Colonic mucosa (tissue), 4 donors: ENCODE data around the gene CCNH. TPM values are rescaled to one million over a fixed set of nuclear protein-coding genes. Genes with fewer than 3 reads are reported as not detected.
A peak's percentile ranks its signal among the peaks of the same experiment; 100 is the strongest.

ENCODE experiments used
- DNase-seq: peaks from one replicate; pipeline ENCODE4 v3.0.0-alpha.2; 2020
- H3K27ac ChIP-seq: fragments of 200-600 bp; one replicate; pipeline ENCODE4 v1.8.0; 2021
- H3K27me3 ChIP-seq: fragments of 200-600 bp; one replicate; pipeline ENCODE4 v1.8.0; 2021
- H3K36me3 ChIP-seq: fragments of 200-600 bp; one replicate; pipeline ENCODE4 v1.8.0; 2021
- H3K4me1 ChIP-seq: fragments of 200-600 bp; one replicate; pipeline ENCODE4 v1.8.0; 2021; ENCODE audit warnings: mild to moderate bottlenecking
- H3K4me3 ChIP-seq: fragments of 200-600 bp; one replicate; pipeline ENCODE4 v1.8.0; 2021
- H3K9ac ChIP-seq, 2 donors: one replicate each; pipeline ENCODE4 v1.7.0; 2013; ENCODE audit warnings: control low read depth in 2 of 2, low read depth in 2 of 2, low read length in 2 of 2
- H3K9me3 ChIP-seq: fragments of 200-600 bp; one replicate; pipeline ENCODE4 v1.8.0; 2021
- CTCF ChIP-seq: fragments of 200-600 bp; IDR thresholded peaks from one replicate; pipeline ENCODE4 v1.8.0; 2022; ENCODE audit warnings: antibody characterized with exemption, mild to moderate bottlenecking
- intact Hi-C: fragments of 100-400 bp; cut with DNase I; formaldehyde crosslinking; loops from one replicate; pipeline ENCODE4 v1.14.1; 2022
- total RNA-seq, 2 donors: library from RNA; stranded (reverse); fragmentation: NEBNext Ultra II Directional in 1 of 2; extraction: Animal tissue kit (Norgen Biotek cat#: 25700) in 1 of 2; gene quantifications; one replicate each; pipeline ENCODE4 v1.2.1, GENCODE V29; 2021
- donor health status: healthy.
- donor health status: DM: no; HTN: no; CAD: no.
- donor health status: DM: no; HTN: no; CAD: no.

CCNH gene
- total RNA-seq, 2 donors from 2014 or later: 36.3 to 41.1 TPM

DNA sequence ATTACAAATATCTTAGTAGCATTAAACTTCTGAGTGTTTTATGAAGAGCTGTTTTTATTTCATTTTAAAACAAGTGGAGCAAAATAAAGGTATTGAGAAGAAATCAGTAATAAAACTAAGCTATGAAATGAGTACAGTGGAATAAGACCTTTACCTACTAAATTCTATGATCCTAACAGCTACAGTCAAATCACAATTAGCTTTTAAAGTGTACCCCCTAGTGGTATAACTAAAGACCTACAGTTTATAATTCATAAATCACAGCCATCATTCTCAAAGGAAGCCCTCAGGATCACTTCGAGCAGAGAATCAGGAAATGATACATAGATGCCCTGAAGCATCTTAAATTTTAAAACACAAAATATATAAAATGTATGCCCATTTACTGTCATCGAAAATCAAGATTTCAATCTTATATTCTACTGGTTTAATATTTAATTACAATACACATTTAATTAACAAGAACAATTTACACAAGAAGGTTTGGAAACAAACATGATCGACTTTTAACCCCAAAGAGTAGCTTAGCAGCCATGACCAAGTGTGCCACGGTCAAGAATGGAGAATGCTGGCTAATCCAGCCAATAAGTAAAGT is 12.3 kb downstream of the CCNH start:
- Histone ChIP-seq H3K27ac (no peak overlapping the region), H3K9ac (no peak overlapping the region), H3K9me3 (no peaks in the 10 kb centered on the region), H3K27me3 (no peaks in the 10 kb centered on the region), H3K4me3 (no peak overlapping the region), H3K36me3 (peaks cover 20% of the 10 kb centered on the region), H3K4me1 (no peaks in the 10 kb centered on the region)
- intact Hi-C loops: no loop called here
- DNase-seq: no peak
- TF ChIP-seq CTCF: peak; percentile 59

DNA sequence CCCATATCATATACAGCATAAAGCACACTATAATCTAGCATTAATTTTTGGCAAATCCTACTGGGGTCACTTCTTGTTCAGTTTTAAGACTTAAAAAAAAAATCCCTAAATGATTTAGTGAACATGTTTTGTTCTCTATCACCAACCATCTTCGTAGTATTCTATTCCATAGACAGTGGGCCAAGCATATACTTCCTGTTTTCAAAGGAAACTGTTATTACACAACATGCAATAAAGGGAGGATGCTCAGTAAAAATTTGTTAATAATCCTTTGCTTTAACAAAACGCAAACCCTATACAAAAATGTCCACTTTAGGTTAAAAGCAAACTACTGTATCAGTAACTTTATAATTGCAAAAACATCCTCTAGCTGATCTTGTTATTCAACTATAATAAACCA is 13.0 kb downstream of the CCNH start:
- Histone ChIP-seq H3K36me3 (peaks cover 20% of the 10 kb centered on the region), H3K4me1 (no peaks in the 10 kb centered on the region), H3K4me3 (no peak overlapping the region), H3K27me3 (no peaks in the 10 kb centered on the region), H3K27ac (no peak overlapping the region), H3K9ac (no peak overlapping the region), H3K9me3 (no peaks in the 10 kb centered on the region)
- intact Hi-C loops: loop anchor here (5.0 to 10.0 kb wide), 3 partner anchors 55 to 327 kb away; partner anchors contain the start of gene RASA1
- TF ChIP-seq CTCF: no peak
- no peak for DNase-seq

DNA sequence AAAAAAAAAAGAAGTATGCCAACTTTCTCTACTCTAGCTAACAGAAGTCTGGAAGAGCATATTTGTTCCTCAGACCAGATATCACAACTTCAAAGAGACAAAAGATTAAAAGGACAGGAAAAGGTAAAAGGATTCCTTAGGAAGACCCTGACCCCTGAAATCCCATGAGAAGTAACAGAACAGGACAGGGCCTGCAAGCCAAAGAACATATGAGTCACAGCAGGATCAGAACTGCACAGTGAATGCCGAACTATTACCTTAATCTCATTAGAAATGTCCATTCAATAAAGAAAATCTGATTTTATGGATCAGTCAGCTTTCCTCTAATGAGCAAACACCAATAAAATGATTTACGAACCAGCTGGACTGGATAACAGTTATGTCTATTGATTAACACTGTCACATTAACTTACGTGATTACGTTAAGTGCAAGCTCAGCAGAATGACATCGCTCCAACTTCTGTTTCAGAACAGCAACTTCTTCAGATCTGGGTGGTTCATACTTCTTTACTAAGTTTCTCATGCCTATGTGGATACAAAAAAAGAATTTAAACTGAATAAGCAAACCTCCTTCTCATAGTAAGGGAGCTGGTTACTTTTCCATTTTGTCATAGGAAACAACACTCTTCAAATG is 13.6 kb downstream of the CCNH start:
- Histone ChIP-seq H3K36me3 (peaks cover 20% of the 10 kb centered on the region), H3K9me3 (no peaks in the 10 kb centered on the region), H3K4me3 (no peak overlapping the region), H3K27ac (no peak overlapping the region), H3K9ac (no peak overlapping the region), H3K27me3 (no peaks in the 10 kb centered on the region), H3K4me1 (no peaks in the 10 kb centered on the region)
- DNase-seq: no peak
- no peak for TF ChIP-seq CTCF
- intact Hi-C loops: loop anchor here (5.0 to 10.0 kb wide), 3 partner anchors 54 to 327 kb away; partner anchors contain the start of gene RASA1

- TF ChIP-seq CTCF: no peak
These were observed 18.1 kb downstream of the CCNH start for GRCh38 chr5:87394411-87395165.

DNA sequence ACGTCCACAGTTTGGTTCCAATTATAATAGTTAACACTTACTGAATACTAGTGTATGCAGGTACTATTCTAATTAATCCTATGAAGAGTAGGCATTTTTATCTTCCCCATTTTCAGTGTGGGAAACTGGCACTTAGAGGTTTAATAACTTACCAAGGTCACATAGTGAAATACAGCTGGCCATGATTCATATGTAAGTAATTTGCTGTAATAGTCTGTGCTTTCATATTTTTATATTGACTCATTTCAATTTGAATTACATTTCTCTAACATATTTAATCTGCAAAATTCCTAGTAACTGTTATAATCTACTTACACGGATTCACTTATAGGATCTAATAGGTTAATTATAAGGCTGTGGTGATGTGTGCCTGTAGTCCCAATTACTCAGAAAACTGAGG is 19.4 kb downstream of the CCNH start:
- Histone ChIP-seq H3K27me3 (no peaks in the 10 kb centered on the region), H3K4me1 (no peaks in the 10 kb centered on the region), H3K9ac (no peak overlapping the region), H3K4me3 (no peak overlapping the region), H3K36me3 (peaks cover 19% of the 10 kb centered on the region), H3K27ac (no peak overlapping the region), H3K9me3 (no peaks in the 10 kb centered on the region)
- no peak for TF ChIP-seq CTCF
- intact Hi-C loops: loop anchor here (10.0 kb wide), 2 partner anchors 49 to 129 kb away; partner anchors contain the start of gene RASA1
- DNase-seq: no peak

More at GRCh38 chr5:87394411-87395165, 18.1 kb downstream of the CCNH start:
- Histone ChIP-seq H3K9ac (no peak overlapping the region), H3K27ac (no peak overlapping the region), H3K36me3 (peaks cover 19% of the 10 kb centered on the region), H3K4me3 (no peak overlapping the region), H3K9me3 (no peaks in the 10 kb centered on the region), H3K4me1 (no peaks in the 10 kb centered on the region), H3K27me3 (no peaks in the 10 kb centered on the region)
- no peak for DNase-seq
- intact Hi-C loops: loop anchor here (5.0 to 10.0 kb wide), 3 partner anchors 50 to 322 kb away; partner anchors contain the start of gene RASA1
